Renal cortex interstitium (tissue), 11 donors: ENCODE data around the gene PIGV. TPM values are rescaled to one million over a fixed set of nuclear protein-coding genes. Genes with fewer than 3 reads are reported as not detected.
"Not testable (repeated sequence)": the region's sequence is repeated elsewhere in the genome, so short reads cannot be mapped to it uniquely, and the experiment has no call there.

Source experiments
- DNase-seq, 11 donors: peaks; one replicate each; pipeline ENCODE4 v3.0.0-alpha.2; 2013; ENCODE audit warnings: low read depth in 9 of 11, low spot score in 4 of 11; ENCODE audit errors: extremely low read depth in 1 of 11
- polyA plus RNA-seq, 3 donors: library from polyadenylated mRNA; unstranded; fragments of 120-200 nt; gene quantifications; one replicate each; pipeline ENCODE4 v1.2.1, GENCODE V29; 2013; ENCODE audit not compliant: insufficient read length in 3 of 3

Gene PIGV
- polyA plus RNA-seq, 3 donors = 16.0 to 19.0 (median 16.0) TPM

DNA sequence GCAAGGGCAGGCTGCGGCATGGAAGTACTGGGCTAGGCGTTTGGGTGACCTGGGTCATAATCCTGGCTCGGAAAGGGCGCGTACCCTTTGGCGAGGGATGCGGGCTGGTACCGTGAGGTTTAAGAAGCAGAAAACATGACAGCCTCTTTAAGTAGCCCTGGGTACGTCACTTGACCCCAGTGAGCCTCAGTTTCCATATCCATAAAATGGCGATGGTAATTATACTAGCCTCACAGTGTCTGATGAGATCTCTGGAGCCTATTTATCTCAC, 700 bp downstream of the PIGV start:
- DNase-seq = no peak

DNA sequence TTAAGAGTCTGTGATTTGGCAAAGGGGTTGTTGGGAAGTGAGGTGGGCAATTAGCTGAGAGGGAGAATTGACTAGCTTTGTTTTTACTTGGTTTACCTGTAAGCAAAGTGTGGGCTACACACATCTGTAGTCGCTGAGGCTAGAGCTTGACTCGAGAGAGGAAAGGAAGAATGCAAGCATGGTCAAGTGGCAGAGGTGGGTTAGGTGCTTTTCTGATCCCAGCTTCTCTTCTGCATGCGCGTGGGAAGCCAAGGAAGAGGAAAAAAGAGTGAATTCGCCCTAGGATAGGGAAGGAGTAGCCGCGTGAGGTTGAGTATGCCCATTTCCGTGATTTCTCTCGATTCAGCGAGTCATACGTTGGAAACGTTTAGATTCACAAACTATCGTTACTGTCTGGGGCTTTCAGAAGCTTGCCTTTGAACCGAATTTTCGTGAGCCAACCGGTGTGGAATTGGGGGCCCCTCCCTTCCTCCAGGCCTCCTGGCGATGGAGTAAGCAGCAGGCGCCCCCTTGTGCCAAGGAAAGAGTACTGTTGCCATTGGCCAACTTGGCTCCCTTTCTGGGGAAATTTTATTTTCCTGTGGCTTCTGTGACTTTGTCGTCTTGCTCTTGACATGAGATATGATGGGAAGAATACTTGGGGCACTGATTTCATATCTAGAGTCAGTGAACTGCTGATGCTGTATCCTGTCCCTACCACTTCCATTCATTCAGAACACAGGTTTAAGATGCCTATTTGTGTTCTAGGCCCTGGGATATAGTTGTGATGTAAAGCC, 1.3 kb downstream of the PIGV start:
- peak in 10 of 11 donors; percentile 57 to 79 (median 74) for DNase-seq

DNA sequence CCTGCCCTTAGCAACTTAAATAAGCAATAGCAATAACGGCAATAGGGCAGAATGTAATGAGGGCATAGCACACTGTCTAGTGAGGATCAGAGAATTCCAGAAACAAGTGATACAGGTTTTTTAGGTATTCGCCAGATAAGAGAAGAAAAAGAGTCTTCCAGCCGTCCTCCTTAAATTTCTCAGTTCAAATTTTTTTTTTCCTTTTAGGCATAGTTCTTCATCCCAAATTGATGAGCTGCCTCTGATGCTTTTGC, 1.8 kb downstream of the PIGV start:
- no peak for DNase-seq

DNA sequence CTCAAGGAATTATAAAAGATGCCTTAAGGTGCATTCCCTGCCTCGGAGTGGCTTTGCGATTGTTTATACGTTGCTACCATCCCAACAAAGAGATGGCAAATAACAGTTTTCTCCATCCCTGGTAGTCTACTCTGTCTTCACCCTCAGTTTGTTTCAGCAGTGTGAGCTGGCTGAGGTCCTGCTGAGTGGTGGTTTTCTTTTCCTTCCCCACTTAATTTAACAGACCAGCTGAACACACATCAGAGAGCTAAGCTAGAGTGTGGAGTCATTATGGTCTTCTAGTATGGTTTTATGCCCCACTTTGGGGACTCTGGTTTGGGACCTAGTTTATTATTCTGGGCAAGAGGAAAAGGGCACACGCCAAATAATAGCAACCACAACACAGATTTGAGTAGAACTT, 2.2 kb downstream of the PIGV start:
- no peak for DNase-seq

DNA sequence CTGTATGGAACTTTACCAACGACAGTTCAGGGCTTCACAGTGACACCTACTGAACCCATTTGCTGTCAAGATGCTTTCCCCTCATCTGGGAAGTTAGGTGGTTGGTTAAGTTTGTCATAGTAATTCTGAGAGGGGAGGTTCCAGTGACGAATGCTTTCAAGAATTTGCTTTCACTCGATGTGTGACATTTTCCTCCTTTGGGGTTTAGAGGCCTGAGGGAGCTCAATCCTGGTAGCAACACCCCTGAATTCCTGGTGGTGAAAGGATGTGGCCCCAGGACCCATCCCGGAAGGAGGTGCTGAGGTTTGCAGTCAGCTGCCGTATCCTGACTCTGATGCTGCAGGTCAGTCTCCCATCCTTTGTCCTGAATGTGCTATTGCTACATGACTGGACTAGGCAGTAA, 2.8 kb downstream of the PIGV start:
- no peak for DNase-seq

DNA sequence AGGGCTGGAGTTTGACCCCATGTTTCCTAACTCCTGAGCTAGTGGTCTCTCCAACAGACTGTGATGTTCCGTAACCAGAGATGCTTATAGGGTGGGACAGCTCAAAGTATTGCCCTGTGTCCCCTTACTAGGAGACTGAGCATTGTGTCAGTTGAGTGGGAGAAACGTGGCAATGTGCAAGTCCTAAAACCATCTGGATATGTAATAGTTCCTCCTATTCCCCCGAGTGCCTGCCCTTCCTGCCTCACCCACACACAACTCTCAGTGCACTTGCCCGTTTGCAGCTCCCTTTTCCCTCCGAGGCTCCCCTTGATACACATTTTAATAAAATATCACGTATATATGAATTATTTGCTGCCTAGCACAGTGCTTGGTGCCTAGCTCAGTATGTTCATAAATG, 3.4 kb downstream of the PIGV start:
- no peak for DNase-seq

DNA sequence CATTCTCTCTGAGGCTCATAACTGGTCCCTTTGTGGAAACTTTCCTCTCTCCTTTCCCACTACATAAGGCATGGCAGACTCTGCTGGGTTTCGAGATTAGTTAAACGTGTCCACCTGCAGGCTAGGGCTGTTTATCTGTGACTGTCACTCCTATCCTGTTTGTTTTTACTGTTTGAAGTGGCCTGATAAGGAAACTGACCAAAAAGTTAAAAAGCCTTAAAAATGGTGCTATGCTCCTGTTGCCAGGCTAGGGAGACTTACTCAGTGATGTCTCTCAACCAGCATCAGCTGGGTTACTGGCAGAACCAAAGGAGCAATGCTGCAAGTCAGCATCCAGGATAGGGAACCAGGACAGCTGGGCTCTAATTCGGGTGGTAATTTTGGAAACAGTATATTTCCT, 3.9 kb downstream of the PIGV start:
- DNase-seq = no peak

DNA sequence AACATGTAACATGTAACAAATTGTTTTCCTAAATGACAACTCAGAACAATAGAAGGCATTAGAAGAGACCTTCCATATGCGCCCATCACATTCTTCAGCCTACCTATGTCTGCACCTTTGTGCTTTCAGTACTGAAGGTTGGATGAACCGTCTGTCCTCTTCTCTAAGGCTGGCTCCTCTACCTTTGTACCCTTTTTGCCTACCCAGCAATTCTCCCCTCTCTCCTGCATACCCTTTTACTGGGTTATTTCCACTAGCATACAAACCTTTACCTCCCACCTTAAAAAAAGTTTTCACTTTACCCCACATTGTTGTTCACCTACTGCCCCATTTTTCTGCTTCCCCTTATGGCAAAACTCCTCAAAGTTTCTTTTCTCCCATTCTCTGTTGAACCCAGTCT, 5.2 kb downstream of the PIGV start:
- DNase-seq = no peak

DNA sequence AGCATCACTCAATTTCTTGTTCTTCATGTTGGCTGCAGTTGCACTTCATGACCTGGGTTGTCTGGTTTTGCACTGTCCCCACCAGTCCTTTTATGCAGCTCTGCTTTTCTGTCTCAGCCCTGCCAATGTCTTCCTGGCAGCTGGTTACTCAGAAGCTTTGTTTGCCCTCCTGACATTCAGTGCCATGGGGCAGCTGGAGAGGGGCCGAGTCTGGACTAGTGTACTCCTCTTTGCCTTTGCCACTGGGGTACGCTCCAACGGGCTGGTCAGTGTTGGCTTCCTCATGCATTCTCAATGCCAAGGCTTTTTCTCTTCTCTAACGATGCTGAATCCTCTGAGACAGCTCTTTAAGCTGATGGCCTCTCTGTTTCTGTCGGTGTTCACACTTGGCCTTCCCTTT, 6.6 kb downstream of the PIGV start:
- DNase-seq = no peak

DNA sequence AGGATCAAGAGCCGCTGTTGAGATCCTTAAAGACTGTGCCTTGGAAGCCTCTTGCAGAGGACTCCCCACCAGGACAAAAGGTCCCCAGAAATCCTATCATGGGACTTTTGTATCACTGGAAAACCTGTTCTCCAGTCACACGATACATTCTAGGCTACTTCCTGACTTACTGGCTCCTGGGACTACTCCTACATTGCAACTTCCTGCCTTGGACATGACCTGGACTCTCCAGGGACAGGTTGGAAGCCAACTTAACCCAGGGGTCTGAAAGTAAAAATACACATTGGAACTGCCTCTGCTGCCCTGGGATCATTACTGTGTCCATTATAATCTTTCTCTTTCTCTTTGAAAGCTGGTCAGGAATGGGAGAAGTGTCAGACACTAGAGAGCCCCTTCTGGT, 9.9 kb downstream of the PIGV start:
- DNase-seq = no peak

DNA sequence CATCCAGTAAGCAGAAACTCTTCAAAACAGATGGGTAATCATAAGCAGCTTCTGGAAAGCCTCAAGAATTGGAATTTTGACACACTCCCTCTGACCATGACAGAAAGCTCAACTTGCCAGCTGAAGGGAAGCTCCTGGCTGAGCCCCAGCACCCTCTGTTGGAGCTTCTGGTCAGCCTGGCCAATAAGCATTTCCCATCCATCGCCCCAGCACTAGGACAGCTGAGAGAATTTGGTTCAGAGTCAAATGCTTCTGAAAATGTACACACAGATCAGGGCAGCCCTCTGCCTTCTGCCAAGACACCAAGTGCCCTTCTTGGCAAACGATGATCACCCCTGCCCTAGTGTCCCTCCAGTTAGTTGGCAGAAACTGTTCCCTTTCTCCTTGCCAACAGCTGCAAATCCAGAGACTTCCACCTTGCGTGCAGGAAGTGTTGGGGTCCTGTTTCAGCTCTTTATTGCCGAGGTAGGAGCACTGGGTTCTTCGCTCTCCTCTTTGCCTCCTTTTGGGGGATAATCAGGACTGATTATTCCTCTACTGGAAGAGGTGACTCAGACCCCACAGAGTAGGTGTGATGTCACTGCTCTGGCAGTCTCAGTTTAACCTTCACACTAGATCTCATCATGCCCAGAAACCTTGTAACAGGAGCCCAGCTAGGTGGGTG, 11.9 kb downstream of the PIGV start:
- no peak for DNase-seq

DNA sequence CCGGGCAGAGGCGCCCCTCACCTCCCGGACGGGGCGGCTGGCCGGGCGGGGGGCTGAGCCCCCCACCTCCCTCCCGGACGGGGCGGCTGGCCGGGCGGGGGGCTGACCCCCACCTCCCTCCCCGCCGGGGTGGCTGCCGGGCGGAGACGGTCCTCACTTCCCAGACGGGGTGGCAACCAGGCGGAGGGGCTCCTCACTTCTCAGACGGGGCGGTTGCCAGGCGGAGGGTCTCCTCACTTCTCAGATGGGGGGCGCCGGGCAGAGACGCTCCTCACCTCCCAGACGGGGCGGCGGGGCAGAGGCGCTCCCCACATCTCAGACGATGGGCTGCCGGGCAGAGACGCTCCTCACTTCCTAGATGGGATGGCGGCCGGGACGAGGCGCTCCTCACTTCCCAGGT, 16.2 kb downstream of the PIGV start:
- not testable (repeated sequence) for DNase-seq

DNA sequence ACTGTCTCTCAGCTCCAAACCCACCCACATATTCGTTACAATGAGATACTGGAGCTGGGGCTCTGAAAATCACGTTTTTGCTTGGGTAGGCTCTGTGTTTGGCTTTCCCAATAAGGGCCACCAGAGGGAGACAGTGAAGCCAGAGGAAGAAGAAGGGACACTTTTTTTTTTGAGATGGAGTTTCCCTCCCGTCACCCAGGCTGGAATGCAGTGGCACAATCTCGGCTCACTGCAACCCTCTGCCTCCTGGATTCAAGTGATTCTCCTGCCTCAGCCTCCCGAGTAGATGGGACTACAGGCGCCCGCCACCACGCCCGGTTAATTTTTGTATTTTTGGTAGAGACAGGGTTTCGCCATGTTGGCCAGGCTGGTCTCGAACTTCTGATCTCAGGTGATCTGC, 22.4 kb downstream of the PIGV start:
- DNase-seq = peak in 3 of 11 donors; percentile 51 to 73 (median 67)

DNA sequence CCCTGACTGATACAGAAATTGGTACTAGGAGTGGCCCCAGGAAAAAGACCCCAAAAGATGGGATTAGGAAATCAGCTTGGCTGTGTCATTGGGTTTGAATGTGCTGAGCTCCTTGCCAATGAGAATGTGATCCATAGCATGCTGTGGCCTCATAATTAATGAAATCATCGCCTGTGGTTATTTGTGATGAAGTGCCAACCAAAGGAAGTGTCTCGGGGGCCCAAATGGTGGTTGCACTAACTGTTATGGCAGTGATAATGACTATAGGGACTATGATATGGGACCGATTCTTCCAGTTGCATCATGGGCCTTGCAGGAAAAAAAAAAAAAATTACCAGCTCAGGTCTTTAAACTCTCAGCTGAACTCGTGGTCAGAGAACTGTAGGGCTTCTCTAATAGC, 23.3 kb downstream of the PIGV start:
- no peak for DNase-seq

DNA sequence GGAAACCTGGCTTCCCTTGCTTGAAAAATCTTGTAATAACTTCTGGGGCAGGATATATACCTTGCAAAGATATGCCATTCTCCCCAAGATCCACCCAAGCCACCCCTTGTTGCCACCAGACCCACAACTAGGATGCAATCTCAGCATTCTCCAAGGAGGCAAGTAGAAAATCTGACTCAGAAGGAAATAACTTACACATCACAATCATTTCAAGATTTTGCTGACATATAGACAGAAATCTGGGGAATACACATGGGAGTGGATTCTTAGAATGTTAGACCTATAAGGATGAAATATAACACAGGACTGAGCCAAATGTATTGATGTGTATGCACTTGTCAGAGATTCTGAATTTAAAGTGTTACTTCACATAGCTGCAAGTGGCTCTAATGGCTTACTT, 24.0 kb downstream of the PIGV start:
- no peak for DNase-seq

DNA sequence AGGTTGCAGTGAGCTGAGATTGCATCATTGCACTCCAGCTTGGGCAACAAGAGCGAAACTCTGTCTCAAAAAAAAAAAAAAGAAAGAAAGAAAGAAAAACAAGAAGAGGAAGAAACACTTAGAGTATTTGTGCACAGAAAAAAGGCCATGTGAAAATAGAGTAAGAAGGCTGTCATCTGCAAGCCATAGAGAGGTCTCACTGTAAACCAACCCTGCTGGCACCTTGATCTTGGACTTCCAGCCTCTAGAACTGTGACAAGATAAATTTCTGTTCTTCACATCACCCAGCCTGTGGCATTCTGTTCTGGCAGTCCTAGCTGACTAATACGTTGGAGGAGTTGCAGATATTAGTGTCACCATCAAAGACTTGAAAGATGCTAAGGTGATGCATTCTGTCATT, 26.6 kb downstream of the PIGV start:
- no peak for DNase-seq

DNA sequence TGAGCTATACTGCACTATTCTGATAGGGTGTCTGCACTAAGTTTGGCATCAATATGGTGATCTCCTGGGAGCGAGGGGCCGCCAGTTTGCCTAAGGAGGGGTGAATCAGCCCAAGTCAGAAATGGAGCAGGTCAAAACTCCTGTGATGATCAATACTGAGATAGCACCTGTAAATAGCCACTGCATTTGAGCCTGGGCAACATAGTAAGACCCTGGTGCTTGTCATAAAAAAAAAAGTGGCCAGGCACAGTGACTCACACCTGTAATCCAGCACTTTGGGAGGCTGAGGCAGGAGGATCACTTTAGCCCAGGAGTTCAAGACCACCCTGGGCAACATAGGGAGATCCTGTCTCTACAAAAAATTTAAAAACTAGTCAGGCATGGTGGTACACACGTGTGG, 27.1 kb downstream of the PIGV start:
- DNase-seq = no peak

DNA sequence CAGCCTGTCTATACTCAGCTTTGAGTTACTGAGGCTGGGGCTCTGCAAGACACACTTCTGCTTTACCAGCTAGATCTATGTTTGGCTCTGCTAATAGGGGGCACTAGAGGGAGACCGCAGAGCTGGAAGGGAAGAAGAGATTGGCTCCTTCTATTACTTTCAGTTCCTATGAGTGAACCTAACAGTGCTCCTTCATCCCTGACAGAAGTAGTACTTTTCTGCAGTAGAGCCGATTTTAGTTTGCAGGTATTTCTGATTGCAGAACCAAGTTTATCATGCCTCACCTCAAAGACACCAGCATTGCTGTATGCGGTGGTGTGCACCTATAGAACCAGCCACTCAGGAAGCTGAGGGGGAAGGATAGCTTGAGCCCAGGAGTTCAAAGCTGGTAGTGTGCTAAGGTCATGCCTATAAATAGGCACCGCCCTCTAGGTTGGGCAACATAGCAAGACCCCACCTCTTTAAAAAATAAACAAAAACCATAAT, 33.1 kb downstream of the PIGV start:
- DNase-seq = no peak

DNA sequence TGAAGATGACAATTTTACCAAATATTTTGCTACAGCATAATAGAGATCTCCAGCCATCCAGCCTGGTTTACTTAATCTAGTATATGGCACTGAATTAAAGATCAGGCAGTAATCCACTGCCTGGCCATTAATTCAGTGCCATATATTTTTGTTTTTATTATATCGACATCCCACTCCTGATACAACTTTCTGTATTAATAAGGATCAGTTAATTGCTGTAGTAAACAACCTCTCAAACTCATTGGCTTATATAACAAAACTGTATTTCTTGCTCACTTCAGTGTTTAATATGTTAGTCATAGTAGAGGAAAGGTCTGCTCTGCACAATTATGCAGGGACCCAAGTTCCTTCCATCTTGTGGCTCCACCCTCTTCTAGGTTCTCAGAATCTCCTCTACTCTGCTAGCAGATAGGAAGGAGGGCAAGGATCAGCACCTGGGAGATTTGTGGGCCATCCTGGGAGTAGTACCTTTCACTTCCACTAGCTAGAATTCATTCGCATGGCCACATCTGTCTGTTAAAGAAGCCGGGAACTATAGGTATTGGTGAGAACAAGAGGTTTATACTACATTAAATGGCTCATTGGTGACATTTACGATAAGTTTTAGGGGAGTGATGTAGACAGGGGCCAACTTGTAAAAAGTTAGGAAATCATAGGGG, 35.1 kb downstream of the PIGV start:
- no peak for DNase-seq

DNA sequence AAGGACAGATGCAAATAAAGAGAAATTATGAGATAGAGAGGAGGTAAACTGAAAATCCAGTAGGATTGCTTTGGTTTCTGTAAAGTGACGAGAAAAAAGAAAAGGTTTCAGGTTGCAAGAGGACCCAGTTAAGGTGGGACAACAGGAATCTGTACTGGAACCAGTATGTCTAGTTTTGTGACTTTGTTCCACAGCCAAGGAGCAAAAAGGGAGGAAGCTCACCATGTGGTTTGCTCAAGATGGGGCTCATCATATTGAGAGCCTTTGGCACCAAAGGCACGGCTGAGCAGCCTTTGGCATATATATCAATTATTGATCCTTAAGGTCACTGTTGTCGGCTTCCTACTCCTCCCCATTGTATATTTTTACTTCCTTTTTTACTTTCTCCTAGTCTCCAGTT, 37.0 kb downstream of the PIGV start:
- DNase-seq = no peak
